PFSK-1 (cell line): Measurements from ENCODE around the gene ANKS3.

Experiments
- FOXP2 ChIP-seq: optimal IDR thresholded peaks from 2 replicates; pipeline ENCODE3; 2011; ENCODE audit warnings: borderline replicate concordance, control low read depth, inconsistent platforms; ENCODE audit not compliant: insufficient read depth; ENCODE audit errors: extremely low read length, extremely low read depth
- POLR2AphosphoS5 ChIP-seq: IDR thresholded peaks from 2 replicates; pipeline ENCODE4 v1.6.1; 2012; ENCODE audit warnings: low read depth, mild to moderate bottlenecking, control low read depth, low read length, moderate library complexity
- TAF1 ChIP-seq: IDR thresholded peaks from 2 replicates; pipeline ENCODE4 v1.6.1; 2012; ENCODE audit warnings: low read length, control low read depth, borderline replicate concordance; ENCODE audit not compliant: insufficient read depth
- TF ChIP-seq, protein P1 (sequence below), 2 experiments: IDR thresholded peaks; 2 replicates each; pipeline versions ENCODE4 v1.6.1 to v1.8.0; 2011 to 2012; ENCODE audit warnings: low read depth in 2 of 2, low read length in 2 of 2, control low read depth in 1 of 2, inconsistent platforms in 1 of 2, mild to moderate bottlenecking in 1 of 2, moderate library complexity in 1 of 2; ENCODE audit not compliant: insufficient read depth in 1 of 2

- TF ChIP-seq, protein P1, sequence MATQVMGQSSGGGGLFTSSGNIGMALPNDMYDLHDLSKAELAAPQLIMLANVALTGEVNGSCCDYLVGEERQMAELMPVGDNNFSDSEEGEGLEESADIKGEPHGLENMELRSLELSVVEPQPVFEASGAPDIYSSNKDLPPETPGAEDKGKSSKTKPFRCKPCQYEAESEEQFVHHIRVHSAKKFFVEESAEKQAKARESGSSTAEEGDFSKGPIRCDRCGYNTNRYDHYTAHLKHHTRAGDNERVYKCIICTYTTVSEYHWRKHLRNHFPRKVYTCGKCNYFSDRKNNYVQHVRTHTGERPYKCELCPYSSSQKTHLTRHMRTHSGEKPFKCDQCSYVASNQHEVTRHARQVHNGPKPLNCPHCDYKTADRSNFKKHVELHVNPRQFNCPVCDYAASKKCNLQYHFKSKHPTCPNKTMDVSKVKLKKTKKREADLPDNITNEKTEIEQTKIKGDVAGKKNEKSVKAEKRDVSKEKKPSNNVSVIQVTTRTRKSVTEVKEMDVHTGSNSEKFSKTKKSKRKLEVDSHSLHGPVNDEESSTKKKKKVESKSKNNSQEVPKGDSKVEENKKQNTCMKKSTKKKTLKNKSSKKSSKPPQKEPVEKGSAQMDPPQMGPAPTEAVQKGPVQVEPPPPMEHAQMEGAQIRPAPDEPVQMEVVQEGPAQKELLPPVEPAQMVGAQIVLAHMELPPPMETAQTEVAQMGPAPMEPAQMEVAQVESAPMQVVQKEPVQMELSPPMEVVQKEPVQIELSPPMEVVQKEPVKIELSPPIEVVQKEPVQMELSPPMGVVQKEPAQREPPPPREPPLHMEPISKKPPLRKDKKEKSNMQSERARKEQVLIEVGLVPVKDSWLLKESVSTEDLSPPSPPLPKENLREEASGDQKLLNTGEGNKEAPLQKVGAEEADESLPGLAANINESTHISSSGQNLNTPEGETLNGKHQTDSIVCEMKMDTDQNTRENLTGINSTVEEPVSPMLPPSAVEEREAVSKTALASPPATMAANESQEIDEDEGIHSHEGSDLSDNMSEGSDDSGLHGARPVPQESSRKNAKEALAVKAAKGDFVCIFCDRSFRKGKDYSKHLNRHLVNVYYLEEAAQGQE (IDR thresholded peaks at IDR 0.05; ENCODE audit: insufficient read depth in 1 of 2, low read depth in 2 of 2, low read length in 2 of 2): no peak
- TF ChIP-seq TAF1: no peak
- TF ChIP-seq POLR2AphosphoS5: no peak
- no peak for TF ChIP-seq FOXP2
Observed at GRCh38 chr16:4736546-4736945, 2.5 kb upstream of the ANKS3 start.
